GM18873 (cell line): ENCODE data around the gene CTBP2.
"Not testable (repeated sequence)": the region's sequence is repeated elsewhere in the genome, so short reads cannot be mapped to it uniquely, and the experiment has no call there.

Experiments
- ATAC-seq: cut with Tn5 transposase; IDR thresholded peaks from one replicate; pipeline ENCODE4 v1.9.1; 2021; ENCODE audit warnings: mild to moderate bottlenecking, moderate library complexity, moderate number of reproducible peaks; ENCODE audit not compliant: unreplicated experiment, low FRiP score

The CTBP2 gene

DNA sequence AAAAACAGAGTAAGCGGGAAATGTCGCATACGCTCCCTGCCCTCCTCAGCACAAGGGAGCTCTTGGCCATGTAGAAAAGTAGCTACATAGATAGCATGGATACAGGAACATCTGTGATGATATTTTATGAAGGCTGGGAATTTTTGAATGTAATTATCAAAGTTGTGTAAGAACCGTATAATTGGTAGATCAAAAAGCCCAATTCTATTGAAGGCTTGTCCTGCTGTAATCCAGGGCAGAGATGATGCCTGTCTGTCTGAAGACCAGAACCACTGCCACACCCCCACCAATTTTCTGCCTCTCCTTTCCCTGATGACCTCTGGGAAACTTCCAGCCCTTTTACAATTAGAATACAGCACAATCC, 167.0 kb downstream of the CTBP2 start:
- ATAC-seq = no peak

DNA sequence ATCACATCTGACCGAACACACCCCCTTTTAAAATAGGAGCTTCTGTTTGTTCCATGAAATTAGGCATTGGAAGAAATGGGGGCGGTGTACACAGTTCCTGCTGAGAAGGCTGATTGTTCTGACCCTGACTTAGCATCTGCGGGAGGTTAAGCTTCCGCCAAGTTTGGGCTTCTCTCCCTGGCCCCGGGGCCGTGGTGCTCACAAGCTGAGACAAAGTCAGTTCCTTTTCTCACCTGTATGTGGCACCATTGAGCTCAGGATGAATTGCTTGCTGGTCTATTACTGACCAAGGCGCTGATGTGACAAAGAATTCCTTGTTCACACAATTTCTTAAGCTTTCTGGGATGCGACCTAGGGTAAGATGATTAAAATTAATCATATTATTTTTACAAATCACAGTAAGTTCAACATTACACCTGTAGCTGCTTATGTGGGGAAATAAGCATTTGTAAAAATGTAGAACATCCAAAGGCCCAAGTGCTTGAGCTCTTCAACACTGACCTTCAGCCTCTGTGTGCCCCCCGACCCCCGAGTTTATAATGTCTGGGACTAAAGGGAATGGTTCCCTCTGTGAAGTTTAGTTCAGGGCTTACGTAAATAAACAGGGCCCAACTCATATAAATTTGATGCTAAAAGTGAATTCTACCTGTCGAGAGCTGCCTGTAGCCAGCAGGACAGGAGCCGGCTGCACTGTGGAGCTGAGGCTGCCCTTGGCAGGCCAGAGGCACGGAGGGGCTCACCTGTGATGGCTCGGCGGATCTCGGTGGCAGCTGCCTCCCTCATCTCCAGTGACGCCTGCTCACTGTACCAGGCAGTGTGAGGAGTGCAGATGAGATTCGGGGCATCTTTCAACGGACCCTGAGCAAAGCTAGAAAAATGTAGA, 167.7 kb downstream of the CTBP2 start:
- no peak for ATAC-seq

GRCh38 chr10:124991835-124992234, 168.5 kb downstream of the CTBP2 start:
- ATAC-seq = no peak

DNA sequence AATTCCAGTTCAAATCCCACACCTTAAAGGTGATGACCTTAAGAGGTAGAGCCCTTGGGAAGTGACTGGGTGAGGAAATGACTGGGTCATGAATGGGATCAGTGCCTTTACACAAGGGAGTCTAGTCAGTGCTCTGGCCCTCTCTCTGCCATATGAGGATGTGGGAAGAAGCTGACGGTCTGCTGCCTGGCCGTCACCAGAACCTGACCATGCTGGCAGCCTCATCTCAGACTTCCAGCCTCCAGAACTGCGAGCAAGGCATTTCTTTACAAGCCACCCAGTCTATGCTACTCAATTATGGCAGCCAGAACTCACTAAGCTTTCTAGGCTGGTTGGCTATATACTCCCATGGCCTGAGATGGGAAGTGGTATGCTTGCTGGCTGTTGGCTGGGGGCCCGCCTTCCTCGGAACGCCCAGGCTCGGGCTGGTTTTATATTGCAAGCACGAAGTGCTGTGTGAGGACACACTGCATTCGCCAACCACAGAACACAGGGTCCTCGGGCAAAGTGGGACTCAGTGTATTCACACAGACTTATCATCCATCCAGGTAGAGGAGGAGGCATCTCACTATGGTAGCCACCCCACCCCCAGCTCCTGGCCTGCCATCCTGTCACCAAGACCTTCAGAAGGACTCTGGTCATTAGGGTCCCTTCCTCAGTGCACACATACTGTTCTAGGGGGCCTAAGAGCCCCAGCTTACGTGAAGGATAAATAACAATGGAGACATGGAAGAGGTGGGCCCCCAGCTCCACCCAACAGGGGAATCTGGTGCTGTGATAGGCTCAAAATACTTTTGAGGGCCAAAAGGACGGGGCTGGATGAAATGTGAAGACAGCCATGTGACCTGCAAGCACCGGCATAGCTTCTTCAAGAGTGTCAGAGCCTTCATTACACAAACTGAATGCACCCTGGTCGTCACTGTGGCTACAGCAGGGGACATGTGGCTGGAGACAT, 169.4 kb downstream of the CTBP2 start:
- ATAC-seq = no peak

DNA sequence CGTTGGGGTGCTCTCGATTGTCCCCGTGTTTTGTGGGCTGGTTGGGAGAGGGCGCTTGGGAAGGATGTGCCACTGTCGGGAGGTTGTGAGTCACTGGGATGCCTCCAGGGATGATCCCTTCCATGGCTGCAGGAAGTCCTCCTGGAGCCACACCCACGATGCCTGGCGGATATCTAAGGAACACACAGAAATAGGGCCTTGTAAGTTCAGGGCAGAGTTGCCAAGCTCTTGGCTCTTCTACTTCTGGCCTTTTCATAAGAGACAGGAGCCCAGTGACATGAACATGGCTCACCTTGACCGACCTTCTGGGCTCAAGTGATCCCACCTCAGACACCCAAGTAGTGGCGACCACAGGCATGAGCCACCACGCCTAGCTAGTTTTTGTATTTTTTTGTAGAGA, 170.8 kb downstream of the CTBP2 start:
- no peak for ATAC-seq

DNA sequence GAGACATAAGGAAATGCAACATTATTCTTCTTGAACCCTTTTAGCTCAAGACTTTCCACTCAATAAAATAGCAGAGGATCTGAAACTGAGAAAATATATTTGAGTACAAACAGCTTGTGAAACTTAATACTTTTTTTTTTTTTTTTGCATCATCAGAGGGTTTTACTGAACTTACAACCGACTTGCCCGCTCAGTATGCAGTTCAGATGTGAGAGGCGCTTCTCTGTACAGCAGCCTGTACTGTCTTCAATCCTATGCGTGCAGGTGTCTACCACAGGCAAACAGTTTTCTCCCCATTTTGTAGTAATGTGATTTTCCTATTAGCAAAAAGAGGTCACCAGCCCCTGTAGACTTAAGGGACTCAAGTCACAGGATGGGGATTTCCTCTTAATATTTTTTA, 171.6 kb downstream of the CTBP2 start:
- ATAC-seq = not testable (repeated sequence)

DNA sequence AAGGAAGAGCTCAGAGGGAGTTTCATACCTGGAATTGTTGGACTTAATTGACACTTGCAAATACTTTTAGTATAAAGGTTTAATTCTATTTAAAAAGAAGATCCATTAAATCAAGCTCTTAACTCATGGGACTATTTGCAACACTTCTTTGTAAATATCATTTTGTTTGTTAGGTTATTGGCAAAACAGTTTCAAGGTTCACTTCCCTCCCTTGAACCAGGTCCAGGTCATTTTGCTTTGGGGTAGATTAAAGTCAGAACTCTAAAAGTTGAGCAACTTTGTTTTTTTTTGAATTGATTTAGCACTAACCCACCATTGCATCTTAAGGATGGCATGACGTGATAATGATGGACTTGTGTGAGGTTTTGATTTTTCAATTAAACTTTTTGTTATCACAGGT, 172.6 kb downstream of the CTBP2 start:
- ATAC-seq = no peak

GRCh38 chr10:124985162-124985561, 175.2 kb downstream of the CTBP2 start:
- no peak for ATAC-seq

GRCh38 chr10:124984376-124984775, 176.0 kb downstream of the CTBP2 start:
- no peak for ATAC-seq

DNA sequence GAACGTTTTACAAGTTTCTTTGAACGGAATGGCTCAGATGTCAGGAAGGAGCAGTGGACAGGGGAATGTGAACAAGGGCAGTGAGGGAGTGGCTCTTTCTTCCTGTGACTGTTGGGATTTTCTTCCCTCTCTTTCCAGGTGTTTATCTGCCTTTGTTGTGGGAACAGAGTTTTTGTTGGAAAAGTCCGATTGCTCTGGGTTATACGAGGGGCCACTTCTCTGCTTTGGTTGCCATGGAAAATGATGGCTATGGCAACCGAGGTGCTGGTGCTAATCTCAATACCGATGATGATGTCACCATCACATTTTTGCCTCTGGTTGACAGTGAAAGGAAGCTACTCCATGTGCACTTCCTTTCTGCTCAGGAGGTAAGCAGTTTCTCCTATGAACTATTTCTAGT, 177.0 kb downstream of the CTBP2 start:
- no peak for ATAC-seq

DNA sequence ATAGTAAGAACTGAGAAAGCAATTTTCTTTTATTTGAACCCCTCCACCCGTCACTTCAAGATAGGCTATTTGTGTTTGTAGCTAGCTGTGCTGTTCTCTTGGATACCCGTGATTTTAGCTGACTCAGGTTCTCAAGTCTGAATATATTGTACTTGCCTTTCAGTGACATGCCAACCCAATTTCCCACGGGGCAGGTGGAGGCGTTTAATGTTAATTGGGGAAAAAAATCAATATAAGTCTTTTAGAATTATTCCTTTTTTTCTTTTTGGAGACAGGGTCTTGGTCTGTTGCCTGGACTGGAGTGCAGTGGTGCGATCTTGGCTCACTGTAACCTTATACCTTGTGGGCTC, 182.0 kb downstream of the CTBP2 start:
- no peak for ATAC-seq

GRCh38 chr10:124977648-124978375, 182.6 kb downstream of the CTBP2 start:
- no peak for ATAC-seq

DNA sequence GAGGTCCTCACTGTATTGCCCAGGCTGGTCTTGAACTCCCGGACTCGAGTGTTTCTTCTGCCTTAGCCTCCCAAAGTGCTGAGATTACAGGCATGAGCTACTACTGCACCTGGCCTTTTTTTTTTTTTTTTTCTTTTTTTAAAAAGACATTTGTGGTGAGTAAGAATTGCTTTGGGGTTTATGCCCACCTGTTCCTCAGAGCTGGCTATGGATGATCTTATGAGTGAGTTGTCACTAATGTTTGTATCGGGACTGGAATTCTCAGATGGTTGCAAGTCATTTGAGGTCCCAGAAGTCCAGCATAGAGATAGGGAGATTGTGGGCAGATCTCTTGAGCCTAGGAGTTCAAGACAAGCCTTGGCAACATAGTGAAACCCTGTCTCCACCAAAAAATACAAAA, 183.2 kb downstream of the CTBP2 start:
- ATAC-seq = no peak

DNA sequence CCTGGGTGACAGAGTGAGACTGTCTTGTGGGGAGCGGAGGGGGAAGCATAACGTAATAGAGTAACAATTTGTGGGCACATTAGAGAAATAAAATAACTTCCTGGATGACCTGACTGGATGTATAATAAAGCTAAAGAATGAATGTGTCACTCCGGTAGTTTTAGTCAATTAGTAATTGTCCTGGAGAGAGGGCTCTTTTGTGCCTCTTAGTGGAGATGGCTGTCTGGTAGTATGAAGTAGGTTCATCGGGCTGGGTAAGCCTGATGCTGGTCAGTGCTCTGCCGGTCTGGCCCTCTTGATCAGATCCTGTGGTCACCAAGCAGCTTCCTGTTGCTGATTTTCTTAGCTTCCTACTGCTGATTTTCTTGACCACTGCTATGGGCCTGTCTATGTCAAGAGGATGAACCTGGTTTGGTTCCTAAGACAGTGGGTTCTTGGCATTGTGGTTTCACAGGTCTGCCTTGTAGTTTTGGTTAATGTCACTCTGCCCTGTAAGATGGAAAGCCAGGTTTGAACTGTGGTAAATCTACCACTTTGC, 184.3 kb downstream of the CTBP2 start:
- no peak for ATAC-seq

DNA sequence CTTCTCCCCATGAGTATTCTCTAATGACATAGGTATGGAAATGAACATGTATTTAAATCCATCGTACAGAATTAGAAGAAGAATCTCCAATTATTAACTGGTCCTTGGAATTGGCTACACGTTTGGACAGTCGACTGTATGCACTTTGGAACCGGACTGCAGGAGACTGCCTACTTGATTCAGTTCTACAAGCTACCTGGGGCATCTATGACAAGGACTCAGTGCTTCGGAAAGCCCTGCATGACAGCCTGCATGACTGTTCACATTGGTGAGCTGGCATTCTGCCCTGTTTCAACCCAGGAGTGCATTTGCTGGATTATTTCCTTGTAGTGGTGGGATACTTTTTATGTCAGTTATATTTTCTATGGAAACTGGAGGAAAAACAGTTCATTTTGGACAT, 186.2 kb downstream of the CTBP2 start:
- ATAC-seq = no peak

DNA sequence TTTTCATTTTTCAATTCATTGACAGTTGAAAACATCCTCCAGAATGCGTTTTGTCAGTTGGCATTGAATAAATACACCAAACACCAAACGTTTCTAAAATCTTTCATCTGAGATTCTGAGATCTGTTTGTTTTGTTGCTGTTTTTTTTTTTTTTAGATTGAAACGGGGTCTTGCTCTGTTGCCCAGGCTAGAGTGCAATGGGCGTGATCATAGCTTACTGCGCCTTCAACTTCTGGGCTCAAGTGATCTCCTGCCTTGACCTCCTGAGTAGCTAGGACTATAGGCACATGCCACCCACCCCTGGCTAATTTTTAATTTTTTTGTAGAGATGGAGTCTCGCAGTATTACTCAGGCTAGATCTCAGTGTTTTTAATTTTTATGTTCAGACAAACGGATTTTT, 187.7 kb downstream of the CTBP2 start:
- ATAC-seq = no peak

DNA sequence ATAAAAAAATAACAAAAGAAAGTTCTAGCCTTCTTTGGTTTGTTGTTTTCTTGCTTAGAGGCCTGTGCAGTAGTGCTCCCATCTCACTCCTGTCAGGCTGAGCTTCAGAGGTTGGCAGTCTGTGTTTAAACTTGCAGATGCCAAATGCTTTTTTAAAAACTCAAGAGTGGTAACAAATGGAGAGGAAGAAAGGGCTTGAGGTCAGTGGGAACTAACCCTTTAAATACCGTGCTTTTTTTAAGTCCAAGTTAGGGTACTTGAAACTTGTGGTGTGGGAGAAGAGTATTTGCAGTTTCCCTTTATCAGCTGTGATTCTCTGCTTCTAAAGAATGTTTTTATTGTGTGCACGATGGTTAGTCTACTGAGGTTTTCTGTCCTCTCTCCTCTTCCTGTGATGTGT, 189.1 kb downstream of the CTBP2 start:
- ATAC-seq = no peak

GRCh38 chr10:124967255-124967654, 193.1 kb downstream of the CTBP2 start:
- ATAC-seq = no peak

DNA sequence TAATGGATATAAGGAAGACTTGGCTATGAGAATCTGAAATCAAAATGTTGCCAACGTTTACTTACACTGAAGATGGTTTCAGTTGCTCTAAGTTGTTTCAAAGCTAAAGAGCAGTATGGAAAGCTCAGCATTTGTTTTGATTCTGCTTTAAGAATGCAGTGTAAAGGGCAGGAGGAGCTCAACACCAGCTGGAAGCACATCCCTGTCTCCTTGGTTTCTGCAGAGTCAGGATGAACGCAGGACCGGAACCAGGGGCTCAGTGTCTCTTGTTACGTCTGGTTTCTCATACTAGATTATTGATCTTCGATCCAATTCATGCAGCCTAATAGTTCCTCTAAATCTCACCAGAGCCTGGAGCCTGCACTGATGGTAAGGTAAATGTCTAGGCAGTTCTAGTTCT, 194.4 kb downstream of the CTBP2 start:
- ATAC-seq = no peak

DNA sequence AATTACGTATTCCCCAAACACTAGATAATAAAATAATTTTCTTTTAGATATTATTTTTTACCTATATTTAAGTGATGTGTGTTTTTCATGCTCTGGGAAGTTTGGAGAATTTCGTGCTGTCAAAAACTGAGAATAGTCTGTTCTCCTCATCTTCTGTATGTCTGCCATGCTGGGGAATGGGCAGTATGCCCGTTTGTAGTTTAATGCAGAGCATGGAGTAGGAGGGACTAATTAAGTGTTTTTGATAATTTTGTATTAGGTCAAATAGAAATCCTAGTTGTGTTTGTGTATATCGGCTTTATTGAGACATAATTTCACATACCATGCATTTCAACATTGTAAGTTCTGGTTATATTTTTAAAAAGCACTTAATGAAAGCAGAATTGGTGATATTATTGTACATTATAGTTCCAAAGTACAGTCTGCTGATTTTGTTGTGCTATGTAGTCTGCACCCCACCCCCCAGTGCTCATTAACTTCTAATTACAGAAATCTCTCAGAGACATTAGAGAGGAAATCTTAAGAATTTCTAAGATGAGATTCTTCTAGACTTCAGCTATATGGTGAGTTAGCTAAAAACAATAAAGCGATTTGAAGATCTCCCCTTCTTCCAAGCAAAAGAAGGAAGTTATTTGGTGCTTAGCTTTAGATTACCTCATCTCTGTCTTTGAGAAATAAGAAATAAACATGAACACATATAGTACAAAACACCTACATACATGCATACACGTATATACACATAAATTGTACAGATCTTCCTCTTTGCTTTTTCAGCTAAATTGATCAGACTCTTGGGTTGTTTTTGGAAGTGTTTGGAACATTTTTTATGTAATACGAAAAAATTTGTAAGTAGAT, 196.3 kb downstream of the CTBP2 start:
- ATAC-seq = no peak
